HEK293T (cell line): ENCODE data around the gene AQP5.

Source experiments
- CTCF ChIA-PET: fragments of 350-600 bp; formaldehyde crosslinking; extraction: SDS; loops from one replicate; lab custom pipeline; 2021; ENCODE audit warnings: antibody characterized with exemption, inconsistent platforms; lab: Yijun Ruan, JAX
- POLR2A ChIA-PET: fragments of 350-600 bp; formaldehyde crosslinking; extraction: SDS; loops from one replicate; lab custom pipeline; 2020; ENCODE audit warnings: antibody characterized with exemption, inconsistent platforms; lab: Yijun Ruan, JAX
- DNase-seq: peaks from one replicate; pipeline ENCODE4 v3.0.0; 2012; ENCODE audit warnings: mixed read lengths; ENCODE audit errors: extremely low spot score
- ARNT ChIP-seq: fragments of 450-650 bp; IDR thresholded peaks from 2 replicates; pipeline ENCODE4 v1.6.1; 2017; ENCODE audit warnings: mild to moderate bottlenecking
- BHLHE40 ChIP-seq: fragments of 450-650 bp; IDR thresholded peaks from 2 replicates; pipeline ENCODE4 v1.6.1; 2016; ENCODE audit warnings: mild to moderate bottlenecking, moderate library complexity, borderline replicate concordance
- CTBP1 ChIP-seq: fragments of 450-650 bp; IDR thresholded peaks from 2 replicates; pipeline ENCODE4 v1.6.1; 2016; ENCODE audit warnings: borderline replicate concordance
- ELF4 ChIP-seq: fragments of 450-650 bp; IDR thresholded peaks from 2 replicates; pipeline ENCODE4 v1.6.1; 2017; ENCODE audit warnings: antibody characterized with exemption
- FOXA1 ChIP-seq: fragments of 450-650 bp; IDR thresholded peaks from 2 replicates; pipeline ENCODE4 v1.6.1; 2016; ENCODE audit warnings: mild to moderate bottlenecking
- FOXK2 ChIP-seq: fragments of 450-650 bp; IDR thresholded peaks from 2 replicates; pipeline ENCODE4 v1.6.1; 2016; ENCODE audit warnings: mild to moderate bottlenecking
- FOXM1 ChIP-seq: fragments of 450-650 bp; IDR thresholded peaks from 2 replicates; pipeline ENCODE4 v1.6.1; 2017; ENCODE audit warnings: mild to moderate bottlenecking, borderline replicate concordance
- HDGF ChIP-seq: fragments of 450-650 bp; IDR thresholded peaks from 2 replicates; pipeline ENCODE4 v1.6.1; 2017; ENCODE audit warnings: antibody characterized with exemption, borderline replicate concordance
- L3MBTL2 ChIP-seq: fragments of 450-650 bp; conservative IDR thresholded peaks from 2 replicates; pipeline ENCODE4 v1.6.1; 2016; ENCODE audit warnings: mild to moderate bottlenecking
- LEF1 ChIP-seq: fragments of 450-650 bp; IDR thresholded peaks from 2 replicates; pipeline ENCODE4 v1.6.1; 2017; ENCODE audit warnings: mild to moderate bottlenecking, borderline replicate concordance
- NFRKB ChIP-seq: fragments of 450-650 bp; IDR thresholded peaks from 2 replicates; pipeline ENCODE4 v1.6.1; 2016; ENCODE audit warnings: mild to moderate bottlenecking, moderate library complexity
- PKNOX1 ChIP-seq: fragments of 450-650 bp; IDR thresholded peaks from 2 replicates; pipeline ENCODE4 v1.6.1; 2016
- SP1 ChIP-seq: fragments of 450-650 bp; IDR thresholded peaks from 2 replicates; pipeline ENCODE4 v1.6.1; 2017
- SUZ12 ChIP-seq: fragments of 450-650 bp; IDR thresholded peaks from 2 replicates; pipeline ENCODE4 v1.6.1; 2016; ENCODE audit warnings: mild to moderate bottlenecking
- TARDBP ChIP-seq: fragments of 450-650 bp; IDR thresholded peaks from 2 replicates; pipeline ENCODE4 v1.6.1; 2016
- ZNF384 ChIP-seq: fragments of 450-650 bp; IDR thresholded peaks from 2 replicates; pipeline ENCODE4 v1.6.1; 2016

AQP5 gene

GRCh38 chr12:49942512-49942893 lies 19.2 kb upstream of the AQP5 start:
- no peak for DNase-seq
- TF ChIP-seq BHLHE40 (no peak), NFRKB (no peak), FOXA1 (no peak), ZNF384 (no peak), FOXM1 (no peak), SP1 (no peak), ARNT (no peak), HDGF (no peak), CTBP1 (no peak), L3MBTL2 (no peak), SUZ12 (no peak), TARDBP (no peak), ELF4 (no peak), PKNOX1 (no peak), FOXK2 (no peak), LEF1 (no peak)
- ChIA-PET CTCF (interaction anchor here (1.3 to 2.0 kb wide), 3 partner anchors 25 to 165 kb away, joined by 4 to 5 read pairs (median 5); no protein-coding TSS in a partner anchor), POLR2A (interaction anchor here (1.0 kb wide), 1 partner anchor 100 kb away, joined by 4 read pairs; the partner anchor contains the start of gene BCDIN3D)

- no peak for TF ChIP-seq ARNT
- TF ChIP-seq SUZ12, result no peak
- TF ChIP-seq LEF1, result no peak
- TF ChIP-seq ZNF384, result no peak
- TF ChIP-seq L3MBTL2, result no peak
- TF ChIP-seq CTBP1, result no peak
- TF ChIP-seq ELF4, result no peak
- no peak for TF ChIP-seq FOXK2
- no peak for TF ChIP-seq HDGF
- no peak for TF ChIP-seq TARDBP
- DNase-seq, result no peak
- CTCF ChIA-PET, result interaction anchor here (0.5 to 2.0 kb wide), 4 partner anchors 24 to 166 kb away, joined by 4 to 5 read pairs (median 4); no protein-coding TSS in a partner anchor
- POLR2A ChIA-PET, result interaction anchor here (1.0 kb wide), 1 partner anchor 100 kb away, joined by 4 read pairs; the partner anchor contains the start of gene BCDIN3D
Measured at GRCh38 chr12:49942921-49943624, 18.6 kb upstream of the AQP5 start.

- POLR2A ChIA-PET, result no interaction called here
- no peak for TF ChIP-seq SP1
- TF ChIP-seq PKNOX1, result no peak
- TF ChIP-seq ELF4, result no peak
- TF ChIP-seq ARNT, result no peak
- TF ChIP-seq FOXA1, result no peak
- no peak for TF ChIP-seq CTBP1
- no peak for TF ChIP-seq BHLHE40
- TF ChIP-seq ZNF384, result no peak
- TF ChIP-seq HDGF, result no peak
- TF ChIP-seq TARDBP, result no peak
- TF ChIP-seq L3MBTL2, result no peak
- no peak for TF ChIP-seq SUZ12
- no peak for TF ChIP-seq FOXM1
- DNase-seq, result no peak
- CTCF ChIA-PET, result interaction anchor here (1.3 to 2.0 kb wide), 3 partner anchors 24 to 166 kb away, joined by 4 to 5 read pairs (median 5); no protein-coding TSS in a partner anchor
Measured at GRCh38 chr12:49943625-49943960, 18.1 kb upstream of the AQP5 start.

- ChIA-PET POLR2A (no interaction called here), CTCF (interaction anchor here (2.0 kb wide), 1 partner anchor 23 kb away, joined by 5 read pairs; no protein-coding TSS in a partner anchor)
- no peak for TF ChIP-seq L3MBTL2
- no peak for TF ChIP-seq TARDBP
- no peak for TF ChIP-seq PKNOX1
- TF ChIP-seq BHLHE40, result no peak
- TF ChIP-seq SP1, result no peak
- no peak for TF ChIP-seq NFRKB
- DNase-seq, result no peak
Measured at GRCh38 chr12:49944046-49944445, 17.6 kb upstream of the AQP5 start.

GRCh38 chr12:49944718-49945117 lies 17.0 kb upstream of the AQP5 start:
- ChIA-PET CTCF (interaction anchor here (1.1 to 2.8 kb wide), 8 partner anchors 7 to 202 kb away, joined by 3 to 25 read pairs (median 10); partner anchors contain the start of gene COX14), POLR2A (interaction anchor here (0.9 to 1.1 kb wide), 2 partner anchors 10 to 13 kb away, joined by 3 to 5 read pairs; no protein-coding TSS in a partner anchor)
- DNase-seq, result no peak
- TF ChIP-seq SP1 (no peak), ELF4 (no peak), HDGF (no peak), ZNF384 (no peak), BHLHE40 (no peak), TARDBP (no peak), NFRKB (no peak), SUZ12 (no peak), LEF1 (no peak), L3MBTL2 (no peak), FOXK2 (no peak), ARNT (no peak), FOXA1 (no peak), PKNOX1 (no peak), CTBP1 (no peak), FOXM1 (no peak)
